AG09319 (cell line): ENCODE data around the gene ANKRD36C.
"Not testable (repeated sequence)": the region's sequence is repeated elsewhere in the genome, so short reads cannot be mapped to it uniquely, and the experiment has no call there.

Source experiments
- DNase-seq: peaks from one replicate; pipeline ENCODE4 v3.0.0-alpha.2; 2010; ENCODE audit warnings: low read depth; ENCODE audit errors: extremely low read depth
- CTCF ChIP-seq: IDR thresholded peaks from 2 replicates; pipeline ENCODE4 v1.5.1; 2011; ENCODE audit warnings: low read depth, mild to moderate bottlenecking, inconsistent platforms, low read length, moderate library complexity

Gene ANKRD36C

GRCh38 chr2:95867047-95867677 lies 124.5 kb downstream of the ANKRD36C start:
- not testable (repeated sequence) for DNase-seq

GRCh38 chr2:95862121-95862520 lies 129.5 kb downstream of the ANKRD36C start:
- DNase-seq: not testable (repeated sequence)

- TF ChIP-seq CTCF: no peak
- no peak for DNase-seq
Measured at GRCh38 chr2:95836151-95836550, 155.5 kb downstream of the ANKRD36C start.

GRCh38 chr2:95834077-95835013 lies 157.3 kb downstream of the ANKRD36C start:
- DNase-seq: not testable (repeated sequence)

- not testable (repeated sequence) for DNase-seq
Measured at GRCh38 chr2:95824218-95824617, 167.4 kb downstream of the ANKRD36C start.

GRCh38 chr2:95817521-95817920 lies 174.1 kb downstream of the ANKRD36C start:
- not testable (repeated sequence) for DNase-seq

GRCh38 chr2:95813311-95813710 lies 178.3 kb downstream of the ANKRD36C start:
- not testable (repeated sequence) for DNase-seq

GRCh38 chr2:95799892-95800291 lies 191.7 kb downstream of the ANKRD36C start:
- no peak for TF ChIP-seq CTCF
- no peak for DNase-seq

- not testable (repeated sequence) for DNase-seq
Measured at GRCh38 chr2:95799147-95799889, 192.3 kb downstream of the ANKRD36C start.

GRCh38 chr2:95796249-95797099 lies 195.2 kb downstream of the ANKRD36C start:
- DNase-seq: not testable (repeated sequence)

- DNase-seq: not testable (repeated sequence)
Measured at GRCh38 chr2:95793970-95794369, 197.7 kb downstream of the ANKRD36C start.

- DNase-seq: not testable (repeated sequence)
Measured at GRCh38 chr2:95790180-95790579, 201.4 kb downstream of the ANKRD36C start.

GRCh38 chr2:95789385-95789784 lies 202.2 kb downstream of the ANKRD36C start:
- DNase-seq: not testable (repeated sequence)

GRCh38 chr2:95788642-95789041 lies 203.0 kb downstream of the ANKRD36C start:
- DNase-seq: not testable (repeated sequence)
